K562 (cell line): ENCODE measurements around the gene LRRC9. TPM values are rescaled to one million over a fixed set of nuclear protein-coding genes. Genes with fewer than 3 reads are reported as not detected.

ENCODE experiments used
- ATAC-seq: fragments of 200-7000 bp; cut with Tn5 transposase; 3 replicates; pipeline ENCODE4 v1.9.1; 2020; ENCODE audit warnings: moderate library complexity
- BruUV-seq: library from RNA; stranded (reverse); fragments of 400-500 nt; replicated peaks from 2 replicates; lab custom pipeline; 2021; lab: Mats Ljungman, UMichigan
- CTCF ChIA-PET: fragments of 300-600 bp; formaldehyde crosslinking; extraction: SDS; loops from one replicate; lab custom pipeline; 2021; ENCODE audit warnings: low intra/inter-chr PET ratio; lab: Yijun Ruan, JAX
- POLR2A ChIA-PET: fragments of 300-600, 350-650 bp; sonication (Branson Sonifier 250); formaldehyde crosslinking; extraction: SDS; loops from one replicate; lab custom pipeline; 2021; ENCODE audit warnings: antibody characterized with exemption, inconsistent platforms; lab: Yijun Ruan, JAX
- DNase-seq, 4 experiments: peaks; one replicate each; pipeline versions ENCODE4 v3.0.0 to v3.0.0-alpha.2; 2011 to 2018; ENCODE audit warnings: low spot score in 3 of 4, mixed read lengths in 3 of 4; ENCODE audit errors: extremely low read depth in 1 of 4
- FAIRE-seq: peaks from 2 replicates; lab custom pipeline; 2011; peaks lifted over from hg19 to GRCh38; lab: Jason Lieb, UNC
- H2AFZ ChIP-seq: 2 replicates; pipeline ENCODE4 v1.6.0; 2011; ENCODE audit warnings: low read depth, low read length, control low read depth, inconsistent platforms
- H3K27ac ChIP-seq: fragments of 200-600 bp; 3 replicates; pipeline ENCODE4 v1.8.0; 2011; ENCODE audit warnings: low read depth, mild to moderate bottlenecking, control low read depth, inconsistent platforms, low read length, moderate library complexity, mixed read lengths; ENCODE audit errors: extremely low read depth
- H3K27me3 ChIP-seq, 2 experiments: fragments of 300-600 bp in 1 of 2; 2 replicates in 1 of 2; 3 replicates in 1 of 2; pipeline versions ENCODE4 v1.6.0 to v1.8.0; 2011; ENCODE audit warnings: inconsistent platforms in 2 of 2, low read length in 2 of 2, mild to moderate bottlenecking in 1 of 2, mixed read lengths in 1 of 2, moderate library complexity in 1 of 2; ENCODE audit not compliant: control insufficient read depth in 2 of 2, insufficient read depth in 2 of 2
- H3K36me3 ChIP-seq: fragments of 300-600 bp; 3 replicates; pipeline ENCODE4 v1.8.0; 2011; ENCODE audit warnings: mild to moderate bottlenecking, low read length, inconsistent platforms; ENCODE audit not compliant: control insufficient read depth, insufficient read depth
- H3K4me1 ChIP-seq, 2 experiments: fragments of 200-600 bp in 1 of 2; replicated peaks in 1 of 2; 2 replicates in 1 of 2; 3 replicates in 1 of 2; pipeline versions ENCODE4 v1.5.1 to v1.8.0; 2011; ENCODE audit warnings: inconsistent platforms in 2 of 2, low read length in 2 of 2, mild to moderate bottlenecking in 1 of 2, mixed read lengths in 1 of 2, moderate library complexity in 1 of 2; ENCODE audit not compliant: control insufficient read depth in 2 of 2, insufficient read depth in 2 of 2
- H3K4me2 ChIP-seq: 2 replicates; pipeline ENCODE4 v1.6.1; 2011; ENCODE audit warnings: low read length, control low read depth, inconsistent platforms, mixed read lengths; ENCODE audit not compliant: insufficient read depth
- H3K4me3 ChIP-seq: fragments of 200-600 bp; sonication (generic), shearing (Covaris generic); 2 replicates; pipeline ENCODE4 v1.5.1; 2016; ENCODE audit warnings: control low read depth, inconsistent platforms
- H3K79me2 ChIP-seq: fragments of 200-600 bp; 3 replicates; pipeline ENCODE4 v1.8.0; 2011; ENCODE audit warnings: low read length, inconsistent platforms; ENCODE audit not compliant: control insufficient read depth, insufficient read depth
- H3K9ac ChIP-seq, 2 experiments: 2 replicates each; pipeline versions ENCODE4 v1.6.0 to v1.6.1; 2011; ENCODE audit warnings: low read depth in 2 of 2, low read length in 2 of 2, control low read depth in 1 of 2, inconsistent platforms in 1 of 2, mild to moderate bottlenecking in 1 of 2, mixed read lengths in 1 of 2; ENCODE audit not compliant: insufficient read depth in 1 of 2
- H3K9me1 ChIP-seq: one replicate; pipeline ENCODE4 v1.6.0; 2011; ENCODE audit warnings: inconsistent platforms, mild to moderate bottlenecking, low read length, moderate library complexity; ENCODE audit not compliant: control insufficient read depth, insufficient read depth
- H3K9me3 ChIP-seq: replicated peaks from 2 replicates; pipeline ENCODE4 v1.5.1; 2011; ENCODE audit warnings: low read depth, low read length, inconsistent platforms; ENCODE audit not compliant: control insufficient read depth, insufficient read depth
- H4K20me1 ChIP-seq: replicated peaks from 2 replicates; pipeline ENCODE4 v1.6.1; 2011; ENCODE audit warnings: low read length, inconsistent platforms, mixed read lengths; ENCODE audit not compliant: control insufficient read depth, insufficient read depth
- DLX4 ChIP-seq: fragments of 250-450 bp; sonication (Bioruptor Pico); IDR thresholded peaks from 2 replicates; pipeline ENCODE4 v1.6.1; 2021; ENCODE audit warnings: mild to moderate bottlenecking
- LEF1 ChIP-seq: fragments of 450-650 bp; IDR thresholded peaks from 2 replicates; pipeline ENCODE4 v1.6.1; 2016; ENCODE audit warnings: mild to moderate bottlenecking
- NFIC ChIP-seq: fragments of 450-650 bp; IDR thresholded peaks from 2 replicates; pipeline ENCODE4 v1.6.1; 2017; ENCODE audit warnings: mild to moderate bottlenecking, inconsistent platforms
- PHF8 ChIP-seq: fragments of 200-600 bp; sonication (generic); IDR thresholded peaks from 2 replicates; pipeline ENCODE4 v1.6.1; 2012; ENCODE audit warnings: mixed run types, mild to moderate bottlenecking, inconsistent platforms, low read length, moderate library complexity, borderline replicate concordance
- SIRT6 ChIP-seq: IDR thresholded peaks from one replicate; pipeline ENCODE4 v1.6.1; 2012; ENCODE audit warnings: low read depth, mild to moderate bottlenecking, control low read depth, inconsistent platforms, low read length, moderate library complexity
- SUPT5H ChIP-seq: fragments of 450-650 bp; IDR thresholded peaks from 2 replicates; pipeline ENCODE4 v1.6.1; 2016
- ZNF589 ChIP-seq: fragments of 200-800 bp; sonication (Bioruptor generic); IDR thresholded peaks from 2 replicates; pipeline ENCODE4 v1.6.1; 2016; ENCODE audit warnings: low read depth, missing genetic modification characterization, missing compliant biosample characterization
- ZNF778 ChIP-seq: fragments of 450-650 bp; formaldehyde crosslinking; IDR thresholded peaks from 2 replicates; pipeline ENCODE4 v1.4.0; 2020; ENCODE audit warnings: mild to moderate bottlenecking, moderate library complexity
- WGBS: fragments of 100-300 bp; shearing (Covaris generic); methylation state at CpG from one replicate; pipeline ENCODE4 v1.1.6; 2016; ENCODE audit warnings: low coverage, mixed read lengths; ENCODE audit not compliant: insufficient coverage; ENCODE audit errors: missing lambda C conversion rate; 5-methylcytosine and 5-hydroxymethylcytosine counted together
- in situ Hi-C: fragments of 300-500 bp; cut with MboI; formaldehyde crosslinking; loops from 4 replicates; pipeline ENCODE4 v1.15.0; 2018; ENCODE audit warnings: inconsistent platforms, mixed read lengths
- intact Hi-C: fragments of 100-400 bp; cut with micrococcal nuclease; formaldehyde crosslinking; loops from 2 replicates; pipeline ENCODE4 v1.14.2; 2022
- polyA plus RNA-seq, 8 experiments: library from polyadenylated mRNA; depleted of rRNA in 4 of 8; stranded (reverse) in 5 of 8; unstranded in 3 of 8; fragments of >200 nt; fragmentation: Nextera tagmentation in 2 of 8; fragmentation: Illumina TruSeq in 1 of 8; extraction: Ambion mirVana in 2 of 8; extraction: Trizol in 1 of 8; gene quantifications; 2 replicates each; pipeline versions ENCODE4 v1.2.1 to v1.2.3, GENCODE V29; 2011 to 2014; ENCODE audit warnings: inconsistent platforms in 1 of 8, missing spikeins in 1 of 8
- total RNA-seq, 7 experiments: library from RNA; depleted of rRNA in 6 of 7; stranded (reverse); fragments of >200 nt in 6 of 7; fragmentation: Illumina TruSeq in 2 of 7; extraction: Trizol in 2 of 7; gene quantifications; 2 replicates each; pipeline versions ENCODE4 v1.2.1 to v1.2.3, GENCODE V29; 2011 to 2021; ENCODE audit warnings: low replicate concordance in 1 of 7
- TF ChIP-seq, protein P1 (sequence below): fragments of 450-650 bp; IDR thresholded peaks from 2 replicates; pipeline ENCODE4 v1.6.1; 2016
- TF ChIP-seq, protein P2 (sequence below): fragments of 250-450 bp; sonication (Bioruptor Pico); IDR thresholded peaks from 2 replicates; pipeline ENCODE4 v1.8.0; 2021; ENCODE audit warnings: moderate library complexity, mild to moderate bottlenecking, inconsistent platforms
- TF ChIP-seq, protein P3 (sequence below), 2 experiments: fragments of 450-650 bp; IDR thresholded peaks; 2 replicates each; pipeline ENCODE4 v1.6.1; 2018; ENCODE audit warnings: mild to moderate bottlenecking in 2 of 2, low read depth in 1 of 2; ENCODE audit not compliant: partially characterized antibody in 2 of 2

LRRC9 gene
- total and polyA plus RNA-seq, 9 of the 15 experiments (the other 6 are each of a cell fraction or from before 2014, with no cell fraction given), result not detected

- WGBS, result 0% methylated on average over 2 of the region's 2 CpGs
- no peak overlapping the region for H3K9ac ChIP-seq
- no peak for DNase-seq
- no peak for FAIRE-seq
- H3K9me1 ChIP-seq, result no peaks in the 10 kb centered on the region
- H3K9me3 ChIP-seq, result no peaks in the 10 kb centered on the region
- H3K27me3 ChIP-seq, result no peaks in the 10 kb centered on the region; a peak in 1 of 5 replicates
- H3K79me2 ChIP-seq, result no peaks in the 10 kb centered on the region
- no peaks in the 10 kb centered on the region for H3K36me3 ChIP-seq
- no peaks in the 10 kb centered on the region for H3K4me1 ChIP-seq
- H3K4me3 ChIP-seq, result no peak overlapping the region
- ChIA-PET CTCF (no interaction called here), POLR2A (no interaction called here)
- H4K20me1 ChIP-seq, result no peaks in the 10 kb centered on the region
- H3K27ac ChIP-seq, result no peak overlapping the region
- no peak overlapping the region for H3K4me2 ChIP-seq
- in situ Hi-C loops (no loop called here), intact Hi-C loops (no loop called here)
- H2AFZ ChIP-seq, result no peak overlapping the region
- TF ChIP-seq DLX4 (CRISPR knock-in tag) (no peak), ZNF589 (CRISPR knock-in tag) (no peak), ZNF778 (CRISPR knock-in tag) (no peak), NFIC (no peak), SIRT6 (no peak), PHF8 (no peak), LEF1 (no peak), SUPT5H (no peak)
- TF ChIP-seq, protein P1, sequence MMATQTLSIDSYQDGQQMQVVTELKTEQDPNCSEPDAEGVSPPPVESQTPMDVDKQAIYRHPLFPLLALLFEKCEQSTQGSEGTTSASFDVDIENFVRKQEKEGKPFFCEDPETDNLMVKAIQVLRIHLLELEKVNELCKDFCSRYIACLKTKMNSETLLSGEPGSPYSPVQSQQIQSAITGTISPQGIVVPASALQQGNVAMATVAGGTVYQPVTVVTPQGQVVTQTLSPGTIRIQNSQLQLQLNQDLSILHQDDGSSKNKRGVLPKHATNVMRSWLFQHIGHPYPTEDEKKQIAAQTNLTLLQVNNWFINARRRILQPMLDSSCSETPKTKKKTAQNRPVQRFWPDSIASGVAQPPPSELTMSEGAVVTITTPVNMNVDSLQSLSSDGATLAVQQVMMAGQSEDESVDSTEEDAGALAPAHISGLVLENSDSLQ, result no peak
- TF ChIP-seq, protein P2, sequence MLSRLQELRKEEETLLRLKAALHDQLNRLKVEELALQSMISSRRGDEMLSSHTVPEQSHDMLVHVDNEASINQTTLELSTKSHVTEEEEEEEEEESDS (CRISPR knock-in tag), result no peak
- TF ChIP-seq, protein P3, sequence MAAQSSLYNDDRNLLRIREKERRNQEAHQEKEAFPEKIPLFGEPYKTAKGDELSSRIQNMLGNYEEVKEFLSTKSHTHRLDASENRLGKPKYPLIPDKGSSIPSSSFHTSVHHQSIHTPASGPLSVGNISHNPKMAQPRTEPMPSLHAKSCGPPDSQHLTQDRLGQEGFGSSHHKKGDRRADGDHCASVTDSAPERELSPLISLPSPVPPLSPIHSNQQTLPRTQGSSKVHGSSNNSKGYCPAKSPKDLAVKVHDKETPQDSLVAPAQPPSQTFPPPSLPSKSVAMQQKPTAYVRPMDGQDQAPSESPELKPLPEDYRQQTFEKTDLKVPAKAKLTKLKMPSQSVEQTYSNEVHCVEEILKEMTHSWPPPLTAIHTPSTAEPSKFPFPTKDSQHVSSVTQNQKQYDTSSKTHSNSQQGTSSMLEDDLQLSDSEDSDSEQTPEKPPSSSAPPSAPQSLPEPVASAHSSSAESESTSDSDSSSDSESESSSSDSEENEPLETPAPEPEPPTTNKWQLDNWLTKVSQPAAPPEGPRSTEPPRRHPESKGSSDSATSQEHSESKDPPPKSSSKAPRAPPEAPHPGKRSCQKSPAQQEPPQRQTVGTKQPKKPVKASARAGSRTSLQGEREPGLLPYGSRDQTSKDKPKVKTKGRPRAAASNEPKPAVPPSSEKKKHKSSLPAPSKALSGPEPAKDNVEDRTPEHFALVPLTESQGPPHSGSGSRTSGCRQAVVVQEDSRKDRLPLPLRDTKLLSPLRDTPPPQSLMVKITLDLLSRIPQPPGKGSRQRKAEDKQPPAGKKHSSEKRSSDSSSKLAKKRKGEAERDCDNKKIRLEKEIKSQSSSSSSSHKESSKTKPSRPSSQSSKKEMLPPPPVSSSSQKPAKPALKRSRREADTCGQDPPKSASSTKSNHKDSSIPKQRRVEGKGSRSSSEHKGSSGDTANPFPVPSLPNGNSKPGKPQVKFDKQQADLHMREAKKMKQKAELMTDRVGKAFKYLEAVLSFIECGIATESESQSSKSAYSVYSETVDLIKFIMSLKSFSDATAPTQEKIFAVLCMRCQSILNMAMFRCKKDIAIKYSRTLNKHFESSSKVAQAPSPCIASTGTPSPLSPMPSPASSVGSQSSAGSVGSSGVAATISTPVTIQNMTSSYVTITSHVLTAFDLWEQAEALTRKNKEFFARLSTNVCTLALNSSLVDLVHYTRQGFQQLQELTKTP (IDR thresholded peaks at IDR 0.05; ENCODE audit: low read depth in 1 of 2, partially characterized antibody in 2 of 2), result no peak
- ATAC-seq, result no peak
- no TSS peak for BruUV-seq
Observed at GRCh38 chr14:59925797-59926196, 5.9 kb downstream of the LRRC9 start.
